T-cell (primary cell): ENCODE measurements around the gene UNC5A. TPM values are rescaled to one million over a fixed set of nuclear protein-coding genes. Genes with fewer than 3 reads are reported as not detected.

Source experiments
- ATAC-seq, 4 experiments: fragments of 200-7000 bp in 3 of 4; fragments of 150-1000 bp in 1 of 4; cut with Tn5 transposase; replicated peaks in 1 of 4; 1 replicate in 3 of 4; 2 replicates in 1 of 4; pipeline ENCODE4 v1.10.0; 2021; ENCODE audit warnings: moderate library complexity in 3 of 4, mild to moderate bottlenecking in 2 of 4, moderate number of reproducible peaks in 1 of 4
- CTCF ChIA-PET, 2 donors: fragments of 300-600 bp; sonication (Branson Sonifier 250); formaldehyde crosslinking; loops; one replicate each; lab custom pipeline; 2022; ENCODE audit warnings: antibody characterized with exemption in 2 of 2; lab: Charles Lee
- POLR2A ChIA-PET, 2 donors: fragments of 300-600 bp; sonication (Branson Sonifier 250); formaldehyde crosslinking; loops; one replicate each; lab custom pipeline; 2022; ENCODE audit warnings: antibody characterized with exemption in 2 of 2; lab: Charles Lee
- DNase-seq, 35 experiments: peaks; one replicate each; pipeline versions ENCODE4 v3.0.0 to v3.0.0-alpha.2; 2013 to 2023
- H3K27ac ChIP-seq: one replicate; pipeline ENCODE4 v1.5.1; 2013; ENCODE audit warnings: low read length
- H3K27me3 ChIP-seq, 2 experiments: replicated peaks in 1 of 2; 1 replicate in 1 of 2; 2 replicates in 1 of 2; pipeline versions ENCODE4 v1.6.1 to v1.7.0; 2013; ENCODE audit warnings: low read length in 1 of 2, mixed read lengths in 1 of 2; ENCODE audit not compliant: control insufficient read depth in 2 of 2, insufficient read depth in 2 of 2; ENCODE audit errors: extremely low read depth in 1 of 2
- H3K36me3 ChIP-seq, 2 donors: 1 replicate in 1 of 2; 2 replicates in 1 of 2; pipeline versions ENCODE4 v1.6.1 to v1.7.0; 2013; ENCODE audit warnings: low read length in 1 of 2; ENCODE audit not compliant: control insufficient read depth in 2 of 2, insufficient read depth in 1 of 2; ENCODE audit errors: extremely low read depth in 1 of 2
- H3K4me1 ChIP-seq, 2 experiments: 1 replicate in 1 of 2; 2 replicates in 1 of 2; pipeline versions ENCODE4 v1.6.1 to v1.7.0; 2013; ENCODE audit warnings: low read length in 2 of 2, mixed read lengths in 1 of 2; ENCODE audit not compliant: insufficient read depth in 2 of 2, control insufficient read depth in 1 of 2; ENCODE audit errors: extremely low read depth in 1 of 2
- H3K4me3 ChIP-seq, 2 donors: 1 replicate in 1 of 2; 2 replicates in 1 of 2; pipeline versions ENCODE4 v1.5.1 to v1.7.0; 2013; ENCODE audit warnings: mild to moderate bottlenecking in 2 of 2, low read length in 1 of 2, moderate library complexity in 1 of 2; ENCODE audit not compliant: control insufficient read depth in 1 of 2; ENCODE audit errors: extremely low read depth in 1 of 2
- H3K9me3 ChIP-seq: 2 replicates; pipeline ENCODE4 v1.7.0; 2013
- H3K27ac Mint-ChIP-seq, 2 donors: one replicate each; pipeline ENCODE4 v1.8.0; 2020 to 2021; ENCODE audit warnings: mild to moderate bottlenecking in 2 of 2, mixed read lengths in 2 of 2
- H3K27me3 Mint-ChIP-seq, 2 donors: one replicate each; pipeline ENCODE4 v1.8.0; 2021 to 2022; ENCODE audit warnings: mixed read lengths in 2 of 2
- H3K36me3 Mint-ChIP-seq: one replicate; pipeline ENCODE4 v1.8.0; 2021; ENCODE audit warnings: mixed read lengths
- H3K4me1 Mint-ChIP-seq, 3 donors: one replicate each; pipeline ENCODE4 v1.8.0; 2020 to 2022; ENCODE audit warnings: mixed read lengths in 3 of 3, mild to moderate bottlenecking in 1 of 3
- H3K4me3 Mint-ChIP-seq, 3 donors: one replicate each; pipeline ENCODE4 v1.8.0; 2020 to 2022; ENCODE audit warnings: mild to moderate bottlenecking in 3 of 3, mixed read lengths in 3 of 3, moderate library complexity in 3 of 3
- H3K9me3 Mint-ChIP-seq, 3 donors: one replicate each; pipeline ENCODE4 v1.8.0; 2020 to 2022; ENCODE audit warnings: mixed read lengths in 3 of 3
- WGBS: methylation state at CpG from one replicate; pipeline ENCODE4 v1.1.5; 2013; ENCODE audit warnings: missing lambda C conversion rate; ENCODE audit not compliant: insufficient coverage; 5-methylcytosine and 5-hydroxymethylcytosine counted together
- total RNA-seq, 35 experiments: library from RNA in 6 of 35; stranded (reverse) in 6 of 35; fragments of 120-200 nt in 1 of 35; gene quantifications; one replicate each; pipeline versions ENCODE4 v1.2.1 to v1.2.4 and lab custom pipeline; 2013 to 2026

The UNC5A gene
- total RNA-seq, 5 donors from 2014 or later (not counting 1 experiment from before 2014, with no cell fraction given) = not detected

- ATAC-seq (no peak), DNase-seq (no peak)
- Histone ChIP-seq H3K27ac (no peak overlapping the region), H3K4me3 (no peak overlapping the region), H3K9me3 (no peaks in the 10 kb centered on the region), H3K4me1 (no peaks in the 10 kb centered on the region), H3K36me3 (no peaks in the 10 kb centered on the region), H3K27me3 (peaks cover 3 to 83% of the 10 kb centered on the region in 2 experiments)
- no peaks in the 10 kb centered on the region for H3K4me1 Mint-ChIP-seq
- ChIA-PET CTCF (no interaction called here), POLR2A (interaction anchor here in 1 of 2 donors (0.7 kb wide), 1 partner anchor 1188 kb away, joined by 3 read pairs; no protein-coding TSS in a partner anchor)
- WGBS = 82% methylated on average over 5 of the region's 8 CpGs
- H3K4me3 Mint-ChIP-seq = no peak overlapping the region
- H3K27me3 Mint-ChIP-seq = peaks cover 47 to 73% of the 10 kb centered on the region in 2 donors
- H3K36me3 Mint-ChIP-seq = no peaks in the 10 kb centered on the region
- no peak overlapping the region for H3K27ac Mint-ChIP-seq
- no peaks in the 10 kb centered on the region for H3K9me3 Mint-ChIP-seq
Observed at GRCh38 chr5:176793736-176794135, 16.6 kb upstream of the UNC5A start.

DNA sequence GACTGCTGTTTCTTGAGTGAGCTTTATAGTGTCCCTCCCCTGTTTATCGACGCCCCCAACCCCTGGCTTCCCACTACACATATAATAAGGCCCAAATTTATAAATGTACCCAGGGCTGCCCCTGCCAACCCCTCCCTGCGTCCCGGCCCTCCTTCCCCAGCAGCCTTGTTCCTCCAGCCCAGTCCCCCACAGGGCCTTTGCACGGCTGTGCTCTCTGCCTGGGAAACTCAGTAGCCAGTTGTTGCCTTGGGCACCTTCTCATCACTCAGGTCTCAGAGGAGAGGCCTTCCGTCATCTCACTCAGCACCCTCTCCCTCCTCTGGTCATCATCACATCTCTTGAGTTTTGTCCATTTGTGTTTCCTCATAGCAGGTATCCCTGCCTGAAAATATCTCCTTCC, 15.8 kb upstream of the UNC5A start:
- Histone ChIP-seq H3K4me3 (no peak overlapping the region), H3K27me3 (peaks cover 3 to 80% of the 10 kb centered on the region in 2 experiments), H3K36me3 (no peaks in the 10 kb centered on the region), H3K9me3 (no peaks in the 10 kb centered on the region), H3K27ac (no peak overlapping the region), H3K4me1 (no peaks in the 10 kb centered on the region)
- Mint-ChIP-seq H3K27ac (no peak overlapping the region), H3K4me3 (no peak overlapping the region), H3K36me3 (no peaks in the 10 kb centered on the region), H3K4me1 (no peaks in the 10 kb centered on the region), H3K9me3 (no peaks in the 10 kb centered on the region), H3K27me3 (peaks cover 41 to 65% of the 10 kb centered on the region in 2 donors)
- 83% methylated on average over 6 of the region's 6 CpGs for WGBS
- ChIA-PET POLR2A (no interaction called here), CTCF (no interaction called here)
- no peak for ATAC-seq
- no peak for DNase-seq

DNA sequence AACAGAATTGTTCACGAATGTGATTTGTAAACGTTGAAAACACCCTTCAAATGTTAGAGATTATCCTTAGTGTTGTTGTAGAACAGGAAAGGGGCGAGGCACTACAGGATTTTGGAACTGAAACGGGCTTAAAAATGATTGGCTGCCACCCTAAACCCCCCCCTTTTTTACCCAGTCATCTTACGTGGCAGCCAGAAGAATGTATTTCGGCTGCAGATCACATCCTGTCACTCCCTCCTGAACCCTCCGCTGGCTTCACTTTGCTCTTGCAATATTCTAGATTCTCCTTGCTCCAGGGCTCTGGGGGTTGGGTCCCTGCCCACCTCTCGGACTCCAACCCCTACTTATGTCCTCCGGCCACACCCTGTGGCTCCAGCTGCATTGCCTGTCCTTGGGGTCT, 13.9 kb upstream of the UNC5A start:
- peaks cover 33 to 54% of the 10 kb centered on the region in 2 donors for H3K27me3 Mint-ChIP-seq

DNA sequence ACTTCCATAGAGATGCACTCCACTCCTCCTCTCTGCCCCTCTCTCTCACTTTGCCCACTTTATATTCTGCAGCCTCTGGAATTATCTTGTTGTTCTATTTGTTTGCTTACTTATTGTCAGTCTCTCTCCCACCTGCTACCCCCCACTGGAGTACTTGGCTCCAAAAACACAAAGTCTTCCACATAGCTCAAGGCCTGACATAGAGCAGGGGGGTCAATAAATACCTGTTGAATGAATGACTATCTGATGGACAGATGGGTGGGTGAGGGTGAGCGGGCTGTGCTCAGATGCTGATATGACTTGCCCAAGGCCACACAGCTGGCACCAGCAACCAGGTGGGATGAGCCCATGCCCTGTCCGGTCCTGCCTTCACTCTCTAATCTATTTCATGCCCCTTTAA, 13.4 kb upstream of the UNC5A start:
- ChIA-PET POLR2A (no interaction called here), CTCF (no interaction called here)
- no peaks in the 10 kb centered on the region for H3K4me1 Mint-ChIP-seq
- ATAC-seq (no peak), DNase-seq (no peak)
- no peak overlapping the region for H3K4me3 Mint-ChIP-seq
- H3K4me3 ChIP-seq = no peak overlapping the region
- peaks cover 0 to 71% of the 10 kb centered on the region in 2 experiments for H3K27me3 ChIP-seq
- peaks cover 33 to 52% of the 10 kb centered on the region in 2 donors for H3K27me3 Mint-ChIP-seq
- 100% methylated on average over 1 of the region's 2 CpGs for WGBS
- H3K27ac Mint-ChIP-seq = no peak overlapping the region
- H3K27ac ChIP-seq = no peak overlapping the region
- no peaks in the 10 kb centered on the region for H3K9me3 Mint-ChIP-seq
- H3K36me3 Mint-ChIP-seq = no peaks in the 10 kb centered on the region
- H3K9me3 ChIP-seq = no peaks in the 10 kb centered on the region
- H3K36me3 ChIP-seq = no peaks in the 10 kb centered on the region
- no peaks in the 10 kb centered on the region for H3K4me1 ChIP-seq

More for the DNA sequence above, 13.9 kb upstream of the UNC5A start:
- ChIA-PET POLR2A (no interaction called here), CTCF (no interaction called here)
- Histone ChIP-seq H3K36me3 (no peaks in the 10 kb centered on the region), H3K4me1 (no peaks in the 10 kb centered on the region), H3K9me3 (no peaks in the 10 kb centered on the region), H3K27me3 (peaks cover 0 to 69% of the 10 kb centered on the region in 2 experiments), H3K27ac (no peak overlapping the region), H3K4me3 (no peak overlapping the region)
- no peak for ATAC-seq
- Mint-ChIP-seq H3K4me1 (no peaks in the 10 kb centered on the region), H3K4me3 (no peak overlapping the region), H3K36me3 (no peaks in the 10 kb centered on the region), H3K27ac (no peak overlapping the region), H3K9me3 (no peaks in the 10 kb centered on the region)
- WGBS = 57% methylated on average over 5 of the region's 9 CpGs
- no peak for DNase-seq

DNA sequence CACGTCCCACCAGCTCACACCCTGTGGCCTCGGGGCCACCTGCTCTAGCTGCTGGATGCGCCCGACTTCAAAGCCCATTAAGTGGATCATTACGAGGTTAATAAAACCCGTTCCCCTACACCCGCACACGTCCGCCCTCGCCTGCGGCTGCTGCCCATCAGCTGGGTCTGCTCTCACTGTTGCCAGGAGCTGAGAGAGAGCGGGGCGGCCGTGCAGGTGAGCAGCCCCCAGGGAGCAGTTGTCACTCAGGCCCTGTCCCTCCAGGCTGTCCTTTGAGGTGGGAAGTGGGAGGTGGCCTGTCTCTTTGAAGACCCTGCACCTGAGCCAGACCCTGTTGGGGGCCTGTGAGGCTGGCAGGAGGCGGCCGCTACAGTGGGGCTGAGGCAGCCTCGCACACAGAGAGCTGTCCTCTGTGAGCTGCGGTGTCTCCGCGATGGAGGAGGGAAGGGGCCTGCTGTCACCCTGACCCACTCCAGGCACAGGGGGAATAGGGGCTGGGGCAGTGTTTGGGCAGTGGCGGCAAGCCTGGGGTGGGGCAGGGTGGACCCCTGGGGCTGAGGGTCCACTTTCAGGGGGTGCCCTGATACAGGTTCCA, 12.8 kb upstream of the UNC5A start:
- H3K4me1 ChIP-seq = no peaks in the 10 kb centered on the region
- 61% methylated on average over 20 of the region's 21 CpGs for WGBS
- H3K36me3 ChIP-seq = no peaks in the 10 kb centered on the region
- no peaks in the 10 kb centered on the region for H3K4me1 Mint-ChIP-seq
- no peak for ATAC-seq
- H3K36me3 Mint-ChIP-seq = no peaks in the 10 kb centered on the region
- H3K27me3 ChIP-seq = peaks cover 0 to 71% of the 10 kb centered on the region in 2 experiments
- DNase-seq = no peak
- POLR2A ChIA-PET = no interaction called here
- H3K27ac ChIP-seq = no peak overlapping the region
- no peak overlapping the region for H3K4me3 ChIP-seq
- no peak overlapping the region for H3K27ac Mint-ChIP-seq
- peaks cover 33 to 49% of the 10 kb centered on the region in 2 donors for H3K27me3 Mint-ChIP-seq
- no peaks in the 10 kb centered on the region for H3K9me3 ChIP-seq
- H3K9me3 Mint-ChIP-seq = no peaks in the 10 kb centered on the region
- CTCF ChIA-PET = no interaction called here
- no peak overlapping the region for H3K4me3 Mint-ChIP-seq

DNA sequence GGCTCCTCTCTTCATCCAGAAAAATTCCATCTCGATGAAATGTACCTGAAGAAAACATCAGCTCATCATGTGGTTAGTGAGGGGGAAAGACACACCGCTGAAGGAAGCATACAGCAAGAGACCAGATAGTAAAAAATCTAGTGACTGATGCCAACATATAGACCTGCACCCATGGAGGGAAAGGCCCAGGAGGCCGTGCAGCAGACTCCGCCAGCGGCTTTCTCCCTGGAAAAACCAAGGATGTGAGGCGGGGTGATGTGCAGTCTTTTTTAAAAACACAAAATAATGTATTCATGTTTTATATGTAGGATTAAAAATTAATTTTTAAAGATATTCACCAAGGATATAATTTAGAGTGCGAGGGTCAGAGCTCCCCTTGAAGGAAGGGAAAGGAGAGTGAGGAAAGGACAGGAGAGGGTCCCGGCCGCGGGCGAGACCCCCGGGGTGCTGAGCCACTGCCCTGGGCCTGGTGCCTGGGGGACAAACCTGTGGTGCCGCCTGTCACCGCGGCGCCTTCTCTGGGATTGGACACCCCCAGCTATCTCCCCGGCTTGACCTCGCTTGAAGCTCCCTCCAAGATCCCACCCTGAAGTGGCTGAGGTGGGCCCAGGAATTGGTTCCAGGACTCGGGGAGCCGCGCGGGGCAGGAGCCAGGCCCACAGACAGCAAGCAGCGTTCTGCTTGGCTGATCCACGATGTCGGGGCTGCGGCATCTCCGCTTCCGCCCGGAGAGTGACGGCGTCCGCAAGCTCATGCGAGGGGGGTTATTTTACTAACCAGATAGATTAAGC, 12.1 kb upstream of the UNC5A start:
- ChIA-PET CTCF (no interaction called here), POLR2A (no interaction called here)

More for the DNA sequence above, 12.1 kb upstream of the UNC5A start:
- Histone ChIP-seq H3K4me3 (no peak overlapping the region), H3K4me1 (no peaks in the 10 kb centered on the region), H3K9me3 (no peaks in the 10 kb centered on the region), H3K36me3 (no peaks in the 10 kb centered on the region), H3K27me3 (peaks cover 0 to 71% of the 10 kb centered on the region in 2 experiments), H3K27ac (no peak overlapping the region)
- no peaks in the 10 kb centered on the region for H3K9me3 Mint-ChIP-seq
- WGBS = 86% methylated on average over 25 of the region's 33 CpGs
- no peak overlapping the region for H3K27ac Mint-ChIP-seq
- ATAC-seq = no peak
- H3K4me3 Mint-ChIP-seq = no peak overlapping the region
- no peak for DNase-seq
- H3K27me3 Mint-ChIP-seq = peaks cover 29 to 47% of the 10 kb centered on the region in 2 donors
- H3K4me1 Mint-ChIP-seq = no peaks in the 10 kb centered on the region
- no peaks in the 10 kb centered on the region for H3K36me3 Mint-ChIP-seq
